Neural cell (in vitro differentiated cells): ENCODE measurements around the gene KL. TPM values are rescaled to one million over a fixed set of nuclear protein-coding genes. Genes with fewer than 3 reads are reported as not detected.

Experiments
- H2AFZ ChIP-seq: fragments of 200-600, 300-800 bp; sonication (generic), shearing (Covaris generic); 2 replicates; pipeline ENCODE4 v1.6.0; 2014; ENCODE audit warnings: low read depth, mild to moderate bottlenecking, antibody characterized with exemption, low read length, moderate library complexity
- H3F3A ChIP-seq: fragments of 200-600 bp; shearing (Covaris generic); 2 replicates; pipeline ENCODE4 v1.6.1; 2016; ENCODE audit warnings: mild to moderate bottlenecking, moderate library complexity, mixed read lengths, antibody characterized with exemption, low read length; ENCODE audit not compliant: insufficient read depth, poor library complexity, severe bottlenecking
- H3K27ac ChIP-seq: fragments of 200-600, 300-800 bp; sonication (generic), shearing (Covaris generic); 2 replicates; pipeline ENCODE4 v1.5.1; 2014; ENCODE audit warnings: mild to moderate bottlenecking, low read length, moderate library complexity
- H3K27me3 ChIP-seq: fragments of 300-800, 200-600 bp; sonication (generic), shearing (Covaris generic); 2 replicates; pipeline ENCODE4 v1.6.0; 2014; ENCODE audit warnings: mild to moderate bottlenecking, low read depth, low read length, moderate library complexity; ENCODE audit not compliant: insufficient read depth
- H3K36me3 ChIP-seq: fragments of 300-800, 200-600 bp; sonication (generic), shearing (Covaris generic); 2 replicates; pipeline ENCODE4 v1.5.1; 2014; ENCODE audit warnings: mild to moderate bottlenecking, antibody characterized with exemption, low read length, moderate library complexity; ENCODE audit not compliant: insufficient read depth
- H3K4me2 ChIP-seq: fragments of 300-800, 200-600 bp; sonication (generic), shearing (Covaris generic); 2 replicates; pipeline ENCODE4 v1.6.0; 2014; ENCODE audit warnings: mild to moderate bottlenecking, low read length
- H3K4me3 ChIP-seq: fragments of 300-800, 200-600 bp; sonication (generic), shearing (Covaris generic); 2 replicates; pipeline ENCODE4 v1.5.1; 2014; ENCODE audit warnings: mild to moderate bottlenecking, low read length, moderate library complexity
- H3K79me2 ChIP-seq: fragments of 200-600 bp; shearing (Covaris generic); replicated peaks from 2 replicates; pipeline ENCODE4 v1.6.0; 2014; ENCODE audit warnings: mild to moderate bottlenecking, low read length, moderate library complexity; ENCODE audit not compliant: insufficient read depth
- H3K9ac ChIP-seq: fragments of 300-800, 200-600 bp; sonication (generic), shearing (Covaris generic); 2 replicates; pipeline ENCODE4 v1.6.1; 2016; ENCODE audit warnings: mild to moderate bottlenecking, low read length, mixed read lengths
- H3K9me2 ChIP-seq: fragments of 200-600 bp; shearing (Covaris generic); 2 replicates; pipeline ENCODE4 v1.6.1; 2016; ENCODE audit warnings: mild to moderate bottlenecking, low read length, mixed read lengths; ENCODE audit not compliant: insufficient read depth
- H3K9me3 ChIP-seq: fragments of 200-600, 300-800 bp; sonication (generic), shearing (Covaris generic); 2 replicates; pipeline ENCODE4 v1.6.1; 2016; ENCODE audit warnings: mild to moderate bottlenecking, mixed run types, low read length, moderate library complexity, mixed read lengths
- H4K20me1 ChIP-seq: fragments of 200-600 bp; shearing (Covaris generic); 2 replicates; pipeline ENCODE4 v1.6.1; 2016; ENCODE audit warnings: mild to moderate bottlenecking, mixed run types; ENCODE audit not compliant: insufficient read depth
- EP300 ChIP-seq: fragments of 450-650 bp; conservative IDR thresholded peaks from 2 replicates; pipeline ENCODE4 v1.6.1; 2014; ENCODE audit warnings: antibody characterized with exemption, mild to moderate bottlenecking, moderate library complexity; ENCODE audit not compliant: poor library complexity, severe bottlenecking
- EZH2 ChIP-seq: fragments of 200-600, 300-800 bp; shearing (Covaris generic), sonication (generic); IDR thresholded peaks from 2 replicates; pipeline ENCODE4 v1.6.1; 2014; ENCODE audit warnings: antibody characterized with exemption, low read length, borderline replicate concordance, mild to moderate bottlenecking; ENCODE audit not compliant: insufficient read depth, poor library complexity, severe bottlenecking
- MXI1 ChIP-seq: fragments of 450-650 bp; conservative IDR thresholded peaks from 2 replicates; pipeline ENCODE4 v1.6.1; 2014; ENCODE audit warnings: antibody characterized with exemption, mild to moderate bottlenecking; ENCODE audit not compliant: poor library complexity, severe bottlenecking
- POLR2AphosphoS5 ChIP-seq: IDR thresholded peaks from 2 replicates; pipeline ENCODE4 v1.6.1; 2012
- RAD21 ChIP-seq: fragments of 450-650 bp; conservative IDR thresholded peaks from 2 replicates; pipeline ENCODE4 v1.6.1; 2014; ENCODE audit warnings: antibody characterized with exemption, mild to moderate bottlenecking, moderate library complexity
- REST ChIP-seq: IDR thresholded peaks from 2 replicates; pipeline ENCODE4 v1.6.1; 2012; ENCODE audit warnings: borderline replicate concordance
- SMC3 ChIP-seq: fragments of 450-650 bp; conservative IDR thresholded peaks from 2 replicates; pipeline ENCODE4 v1.6.1; 2014; ENCODE audit warnings: antibody characterized with exemption, mild to moderate bottlenecking, moderate library complexity; ENCODE audit not compliant: poor library complexity
- TAF1 ChIP-seq: IDR thresholded peaks from 2 replicates; pipeline ENCODE4 v1.6.1; 2012; ENCODE audit warnings: low read depth
- polyA plus RNA-seq: library from polyadenylated mRNA; depleted of rRNA; stranded (reverse); fragments of >200 nt; gene quantifications from 2 replicates; pipeline ENCODE4 v1.2.3, GENCODE V29; 2014
- TF ChIP-seq, protein P1 (sequence below): fragments of 450-650 bp; IDR thresholded peaks from 2 replicates; pipeline ENCODE4 v1.5.1; 2014; ENCODE audit warnings: antibody characterized with exemption, mild to moderate bottlenecking, moderate library complexity; ENCODE audit not compliant: poor library complexity, severe bottlenecking

The KL gene
- polyA plus RNA-seq, 1 donor from 2014 or later, result 0.09 TPM

GRCh38 chr13:33052506-33053280 is 36.5 kb downstream of the KL start:
- Histone ChIP-seq H3K9me2 (no peaks in the 10 kb centered on the region), H3K36me3 (no peaks in the 10 kb centered on the region), H3K4me2 (no peak overlapping the region), H4K20me1 (no peaks in the 10 kb centered on the region), H3K9ac (no peak overlapping the region), H3K27me3 (no peaks in the 10 kb centered on the region), H3K9me3 (no peaks in the 10 kb centered on the region), H3K79me2 (no peaks in the 10 kb centered on the region), H2AFZ (no peak overlapping the region), H3K27ac (no peak overlapping the region), H3K4me3 (no peak overlapping the region), H3F3A (no peaks in the 10 kb centered on the region)
- TF ChIP-seq TAF1, result no peak
- no peak for TF ChIP-seq POLR2AphosphoS5
- no peak for TF ChIP-seq MXI1

GRCh38 chr13:33053397-33054066 is 37.3 kb downstream of the KL start:
- H3K79me2 ChIP-seq, result no peaks in the 10 kb centered on the region
- no peaks in the 10 kb centered on the region for H3K36me3 ChIP-seq
- no peak overlapping the region for H3K4me3 ChIP-seq
- no peaks in the 10 kb centered on the region for H3F3A ChIP-seq
- H3K4me2 ChIP-seq, result no peak overlapping the region
- H3K27me3 ChIP-seq, result no peaks in the 10 kb centered on the region
- H3K9me2 ChIP-seq, result no peaks in the 10 kb centered on the region
- H3K9ac ChIP-seq, result no peak overlapping the region
- no peaks in the 10 kb centered on the region for H4K20me1 ChIP-seq
- no peaks in the 10 kb centered on the region for H3K9me3 ChIP-seq
- no peak overlapping the region for H3K27ac ChIP-seq
- H2AFZ ChIP-seq, result no peak overlapping the region
- TF ChIP-seq RAD21 (no peak), EZH2 (no peak), REST (no peak), EP300 (no peak), TAF1 (no peak), SMC3 (no peak), POLR2AphosphoS5 (no peak), MXI1 (no peak)
- TF ChIP-seq, protein P1, sequence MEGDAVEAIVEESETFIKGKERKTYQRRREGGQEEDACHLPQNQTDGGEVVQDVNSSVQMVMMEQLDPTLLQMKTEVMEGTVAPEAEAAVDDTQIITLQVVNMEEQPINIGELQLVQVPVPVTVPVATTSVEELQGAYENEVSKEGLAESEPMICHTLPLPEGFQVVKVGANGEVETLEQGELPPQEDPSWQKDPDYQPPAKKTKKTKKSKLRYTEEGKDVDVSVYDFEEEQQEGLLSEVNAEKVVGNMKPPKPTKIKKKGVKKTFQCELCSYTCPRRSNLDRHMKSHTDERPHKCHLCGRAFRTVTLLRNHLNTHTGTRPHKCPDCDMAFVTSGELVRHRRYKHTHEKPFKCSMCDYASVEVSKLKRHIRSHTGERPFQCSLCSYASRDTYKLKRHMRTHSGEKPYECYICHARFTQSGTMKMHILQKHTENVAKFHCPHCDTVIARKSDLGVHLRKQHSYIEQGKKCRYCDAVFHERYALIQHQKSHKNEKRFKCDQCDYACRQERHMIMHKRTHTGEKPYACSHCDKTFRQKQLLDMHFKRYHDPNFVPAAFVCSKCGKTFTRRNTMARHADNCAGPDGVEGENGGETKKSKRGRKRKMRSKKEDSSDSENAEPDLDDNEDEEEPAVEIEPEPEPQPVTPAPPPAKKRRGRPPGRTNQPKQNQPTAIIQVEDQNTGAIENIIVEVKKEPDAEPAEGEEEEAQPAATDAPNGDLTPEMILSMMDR, result no peak
